GM18499 (cell line): Measurements from ENCODE around the gene GABBR1.
A peak's percentile ranks its signal among the peaks of the same experiment; 100 is the strongest.

Experiments
- ATAC-seq: cut with Tn5 transposase; IDR thresholded peaks from one replicate; pipeline ENCODE4 v1.9.1; 2021; ENCODE audit warnings: moderate number of reproducible peaks; ENCODE audit not compliant: insufficient read depth, unreplicated experiment

Gene GABBR1

DNA sequence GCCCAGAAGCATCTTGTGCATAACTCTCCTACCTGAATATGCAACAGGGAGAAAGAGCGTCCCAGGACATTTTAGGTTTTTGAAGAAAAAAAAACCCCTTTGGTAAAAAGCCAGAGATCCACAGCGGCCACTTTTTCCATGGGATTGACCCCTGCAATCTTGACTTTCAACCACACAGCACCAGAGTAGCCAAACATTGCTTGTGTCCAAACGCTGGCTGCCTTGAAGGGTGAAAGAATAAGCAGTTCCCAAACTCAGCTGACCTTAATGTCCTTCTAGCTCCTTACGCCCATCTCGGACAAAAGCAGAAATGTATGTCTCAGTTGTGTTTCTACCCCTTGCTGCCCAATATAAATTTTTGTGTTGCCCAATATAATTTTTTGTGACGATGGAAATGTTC, 22.7 kb upstream of the GABBR1 start:
- no peak for ATAC-seq

DNA sequence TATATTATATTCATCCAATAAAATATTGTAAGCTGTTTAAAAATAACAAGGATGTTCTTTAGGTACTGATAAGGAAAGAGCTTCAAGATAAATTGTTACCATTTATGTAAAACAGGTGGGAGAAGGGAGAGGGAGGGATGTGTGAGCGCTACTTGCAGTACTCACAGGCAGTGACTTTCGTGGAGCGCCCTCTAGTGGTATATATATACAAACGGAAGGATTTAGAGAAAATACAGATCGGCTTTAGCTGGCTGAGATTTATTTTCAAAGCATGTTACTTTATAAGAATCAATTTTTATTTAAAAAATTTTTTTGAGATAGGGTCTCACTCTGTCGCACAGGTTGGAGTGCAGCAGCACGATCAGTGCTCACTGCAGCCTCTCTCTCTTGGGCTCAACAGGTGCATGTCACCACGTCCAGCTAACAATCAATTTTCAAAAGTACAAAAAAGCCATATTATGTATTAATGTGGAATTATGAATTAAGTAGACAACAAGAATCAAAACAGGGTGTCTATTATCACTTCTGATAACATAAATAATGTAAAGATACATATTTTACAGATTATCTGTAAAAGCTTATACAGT, 20.6 kb upstream of the GABBR1 start:
- ATAC-seq, result no peak

DNA sequence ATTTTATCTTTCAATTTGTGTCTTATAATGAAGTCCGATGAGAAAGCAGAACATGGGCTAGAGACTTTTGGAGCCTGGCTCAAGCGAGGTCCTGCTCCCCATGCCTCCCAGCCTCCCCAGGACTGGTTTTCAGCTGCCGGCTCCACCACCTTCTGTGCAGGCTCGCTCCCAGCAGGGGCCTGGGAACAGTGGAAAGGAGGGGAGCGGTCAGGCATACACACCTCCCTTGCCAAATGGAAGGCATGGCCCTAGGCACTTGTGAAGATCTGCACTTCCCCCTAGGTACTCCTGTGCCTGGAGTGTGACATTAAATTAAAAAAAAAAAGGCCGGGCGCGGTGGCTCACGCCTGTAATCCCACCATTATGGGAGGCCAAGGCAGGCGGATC, 19.2 kb upstream of the GABBR1 start:
- no peak for ATAC-seq

DNA sequence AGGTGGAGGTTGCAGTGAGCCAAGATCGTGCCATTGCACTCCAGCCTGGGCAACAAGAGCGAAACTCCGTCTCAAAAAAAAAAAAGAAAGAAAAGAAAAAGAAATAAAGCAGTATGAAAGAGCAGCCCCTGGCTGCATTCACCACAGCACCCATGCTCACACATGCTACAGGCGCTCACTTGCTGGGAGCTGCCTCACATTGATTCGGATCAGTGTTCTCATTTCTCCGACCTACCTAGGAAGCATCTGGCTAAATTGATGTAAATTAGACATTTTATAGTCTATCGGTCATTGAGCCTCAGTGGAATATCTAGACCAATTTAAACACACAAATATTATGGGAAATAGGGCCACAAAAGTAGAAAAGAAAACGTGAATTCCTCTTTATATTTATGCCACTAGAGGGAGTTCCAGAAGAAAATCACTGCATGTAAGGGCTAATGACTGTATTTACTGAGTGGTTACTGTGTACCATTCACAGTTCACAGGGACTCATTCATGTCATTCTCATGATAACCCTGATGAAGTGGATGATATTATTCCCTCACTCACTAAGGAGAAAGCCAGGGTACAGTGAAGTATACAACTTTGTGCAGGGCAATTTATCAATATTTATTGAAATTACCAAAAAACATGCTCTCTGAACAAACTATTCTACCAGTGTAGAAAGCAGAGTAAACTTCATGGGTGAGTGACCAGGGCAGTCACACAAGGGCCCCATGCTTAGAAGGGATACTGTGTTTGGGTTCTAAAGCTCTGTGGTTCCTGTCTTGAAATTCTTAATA, 18.6 kb upstream of the GABBR1 start:
- ATAC-seq, result no peak

DNA sequence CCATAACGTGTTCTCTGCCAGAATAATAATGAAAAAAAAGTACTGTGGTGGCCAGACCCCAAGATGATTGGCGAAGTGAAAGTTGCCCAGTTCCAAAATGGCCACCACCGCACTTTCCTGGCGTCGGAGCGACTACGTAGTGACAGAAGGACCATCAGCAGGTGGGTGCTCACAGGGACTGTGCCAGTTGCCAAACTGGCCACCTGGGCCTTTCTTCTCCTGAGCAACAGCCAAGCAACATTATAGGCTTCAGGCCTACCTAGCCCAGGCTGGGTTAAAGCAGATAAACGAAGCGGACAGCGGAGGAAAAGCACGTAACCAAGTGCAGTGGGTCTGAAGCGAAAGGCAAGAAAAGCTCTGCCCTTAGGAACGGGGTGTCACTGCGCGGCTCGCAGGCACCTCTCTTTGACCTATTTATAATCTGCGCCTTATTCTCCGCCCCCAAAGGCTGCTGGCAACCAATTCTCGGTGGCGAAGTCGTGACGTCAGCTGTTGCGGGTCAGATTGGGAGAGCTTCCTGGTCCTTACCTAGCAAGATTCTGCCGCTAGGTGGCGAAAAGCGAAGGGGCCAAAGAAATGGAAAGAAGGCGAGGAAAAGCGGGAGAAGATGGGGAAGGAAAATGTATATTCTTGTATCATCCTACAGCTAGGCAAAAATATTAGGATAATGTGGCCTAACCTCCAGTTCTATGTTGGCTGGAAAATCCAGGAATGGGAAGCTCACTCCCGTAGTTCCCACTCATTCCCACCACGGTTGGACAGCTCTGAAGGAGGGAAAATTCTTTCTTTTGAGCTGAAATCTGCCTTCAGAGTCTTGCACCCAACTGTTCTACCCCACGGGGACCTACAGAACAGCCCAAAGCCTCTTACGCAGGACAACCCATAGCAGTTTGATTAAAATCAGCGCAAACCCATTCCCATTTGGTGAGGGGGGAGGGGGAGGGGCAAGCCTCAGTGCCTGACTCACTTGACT, 17.0 kb upstream of the GABBR1 start:
- peak; percentile 91 for ATAC-seq

DNA sequence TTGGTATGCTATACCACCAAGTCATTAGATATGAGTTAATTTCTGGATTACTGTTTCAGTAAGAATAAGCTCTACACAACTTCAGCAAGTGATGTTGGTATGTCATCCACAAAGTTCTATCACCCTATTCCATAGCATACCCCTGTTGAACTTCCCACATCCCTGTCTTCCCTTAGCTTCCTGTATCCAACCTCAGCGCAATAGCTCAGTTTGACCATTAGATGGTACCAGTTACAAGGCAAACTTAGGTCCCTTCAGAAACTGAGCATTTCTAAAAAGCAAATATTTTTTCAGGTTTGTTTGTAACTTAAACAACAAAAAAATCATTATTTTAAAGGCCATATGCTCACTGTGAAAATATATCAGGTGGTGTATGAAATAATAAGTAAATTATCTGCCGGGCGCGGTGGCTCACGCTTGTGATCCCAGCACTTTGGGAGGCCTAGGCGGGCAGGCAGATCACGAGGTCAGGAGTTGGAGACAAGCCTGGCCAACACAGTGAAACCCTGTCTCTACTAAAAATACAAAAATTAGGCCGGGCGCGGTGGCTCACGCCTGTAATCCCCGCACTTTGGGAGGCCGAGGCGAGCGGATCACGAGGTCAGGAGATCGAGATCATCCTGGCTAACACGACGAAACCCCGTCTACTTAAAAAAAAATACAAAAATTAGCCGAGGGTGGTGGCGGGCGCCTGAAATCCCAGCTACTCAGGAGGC, 15.1 kb upstream of the GABBR1 start:
- ATAC-seq, result no peak

DNA sequence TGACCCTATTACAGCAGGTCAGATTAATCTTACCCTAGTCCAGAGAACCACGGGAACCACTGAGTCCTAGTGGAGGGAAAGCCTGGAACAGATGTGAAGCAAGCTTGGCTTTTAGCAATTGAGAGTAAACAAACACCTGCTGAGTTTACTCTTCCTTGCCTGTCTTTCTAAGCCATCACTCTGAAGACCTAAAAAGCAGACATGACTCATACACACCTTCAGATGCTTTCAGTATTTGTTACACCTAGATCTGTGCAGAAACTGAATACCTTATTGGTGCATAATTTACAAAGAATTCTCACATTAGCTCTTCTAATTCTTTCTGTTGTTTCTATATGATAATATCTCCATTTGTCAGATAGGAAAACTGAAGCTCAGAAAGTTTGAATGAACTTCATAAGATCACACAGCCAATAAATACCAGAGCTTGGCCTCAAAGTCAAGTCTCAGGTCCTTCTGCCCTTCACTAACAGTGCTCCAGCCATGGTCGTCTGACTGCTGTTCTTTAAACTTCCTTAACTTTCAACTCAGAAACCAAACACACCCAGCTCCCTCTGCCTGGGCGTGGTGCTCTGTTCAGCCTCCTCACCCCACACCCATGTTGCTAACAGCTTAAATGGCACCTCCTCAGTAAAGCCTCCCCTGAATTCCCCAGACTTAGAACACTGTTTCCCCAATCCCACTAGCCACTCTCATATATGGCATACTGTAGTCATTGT, 8.6 kb upstream of the GABBR1 start:
- ATAC-seq, result no peak

DNA sequence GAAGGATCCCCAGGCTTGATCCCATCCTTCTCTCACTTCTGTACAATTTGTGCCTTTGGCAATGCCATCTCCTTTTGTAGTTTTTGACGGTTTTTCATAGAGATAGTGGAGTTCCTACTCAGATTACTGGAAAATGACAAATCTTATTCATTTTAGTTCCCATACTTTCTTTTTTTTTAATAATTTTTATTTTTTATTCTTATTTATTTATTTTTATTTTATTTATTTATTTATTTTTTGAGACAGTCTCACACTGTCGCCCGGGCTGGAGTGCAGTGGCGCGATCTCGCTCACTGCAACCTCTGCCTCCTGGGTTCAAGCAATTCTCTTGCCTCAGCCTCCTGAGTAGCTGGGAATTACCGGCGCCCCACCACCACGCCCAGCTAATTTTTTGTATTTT, 4.3 kb upstream of the GABBR1 start:
- no peak for ATAC-seq

DNA sequence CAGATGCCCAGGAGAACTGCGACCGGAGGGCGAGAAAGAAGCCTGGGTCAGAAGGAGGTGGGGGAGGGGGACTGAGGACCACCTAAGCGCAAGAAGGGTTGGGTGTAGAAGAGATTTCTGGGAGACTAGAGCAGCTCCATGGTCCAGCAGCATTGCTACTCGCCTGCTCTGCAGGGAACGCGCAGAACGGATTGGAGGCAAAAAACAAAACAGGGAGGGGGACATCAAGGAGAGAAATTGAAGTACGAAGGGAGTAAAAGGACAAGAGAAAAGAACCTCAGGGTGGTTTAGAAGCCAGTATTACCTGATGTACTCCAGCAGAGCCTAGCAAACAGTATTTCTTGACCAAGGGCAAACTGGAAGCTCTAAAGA, 537 bp upstream of the GABBR1 start:
- no peak for ATAC-seq

DNA sequence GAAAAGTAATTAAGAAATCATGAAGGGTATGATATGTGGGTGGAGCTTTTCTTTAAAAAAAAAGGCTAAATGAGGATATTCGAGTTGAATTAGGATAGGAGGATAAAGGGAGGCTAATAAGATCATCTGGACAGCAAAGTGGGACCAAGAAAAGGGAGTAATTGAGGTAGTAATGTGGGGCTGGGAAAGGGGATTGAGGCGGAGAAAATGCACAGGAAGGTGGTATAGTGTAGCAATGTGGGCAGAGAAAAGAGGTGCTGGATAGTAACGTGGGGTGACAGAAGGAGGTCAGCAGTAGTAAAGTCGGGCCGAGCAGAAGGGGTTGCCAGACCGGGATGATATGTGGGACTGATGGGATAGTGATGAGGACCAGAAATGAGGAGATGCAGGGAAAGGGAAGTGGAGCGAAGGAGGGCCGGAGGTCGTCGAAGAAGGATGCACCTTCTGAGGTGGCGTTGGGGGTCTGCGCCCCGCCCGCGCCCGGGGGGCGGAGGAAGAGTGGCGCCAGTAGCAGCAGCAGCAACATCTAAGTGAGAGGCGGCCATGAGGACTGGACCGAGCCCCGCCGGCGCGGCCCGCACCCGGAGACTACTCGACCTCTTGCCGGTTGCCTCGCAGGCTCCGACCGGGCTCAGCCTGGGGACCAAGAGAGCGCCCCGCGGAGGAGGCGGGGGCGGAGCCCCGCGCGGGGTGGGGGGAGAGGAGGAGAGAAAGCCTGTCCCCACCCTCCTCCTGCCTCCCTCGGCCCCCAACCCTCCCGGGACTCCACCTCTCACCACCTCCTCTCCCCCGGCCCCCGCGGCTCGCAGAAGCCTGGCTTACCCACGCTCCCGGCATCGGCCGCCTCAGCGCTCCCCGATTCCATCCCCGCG, 887 bp downstream of the GABBR1 start:
- no peak for ATAC-seq

DNA sequence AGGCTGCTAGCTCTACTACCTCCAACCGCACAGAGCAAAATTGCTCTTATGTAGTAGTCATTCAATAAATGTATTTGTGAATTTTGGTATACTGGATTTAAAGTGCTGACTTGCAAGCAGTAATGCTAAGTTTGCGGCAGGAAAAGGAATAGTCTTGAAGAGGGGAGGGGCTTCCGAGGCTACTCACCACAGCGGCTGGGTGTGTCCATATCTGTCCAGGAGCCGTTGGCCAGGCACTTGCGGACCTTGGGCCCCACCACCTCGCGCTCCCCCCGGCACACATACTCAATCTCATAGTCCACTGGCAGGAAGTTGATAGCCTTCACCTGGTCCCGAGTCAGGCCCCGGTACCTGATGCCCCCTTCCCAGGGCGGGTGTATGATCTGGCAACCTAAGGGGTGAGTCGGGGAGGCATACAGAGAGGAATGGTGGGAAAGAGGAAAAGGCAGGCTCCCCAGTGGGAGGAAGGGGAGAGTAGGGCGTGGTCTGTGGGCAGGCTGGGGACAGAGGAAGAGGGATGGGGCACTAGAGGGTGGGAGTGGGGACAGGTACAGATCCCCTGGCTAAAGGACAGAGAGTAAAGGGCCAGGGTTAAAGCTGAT, 1.7 kb downstream of the GABBR1 start:
- no peak for ATAC-seq

DNA sequence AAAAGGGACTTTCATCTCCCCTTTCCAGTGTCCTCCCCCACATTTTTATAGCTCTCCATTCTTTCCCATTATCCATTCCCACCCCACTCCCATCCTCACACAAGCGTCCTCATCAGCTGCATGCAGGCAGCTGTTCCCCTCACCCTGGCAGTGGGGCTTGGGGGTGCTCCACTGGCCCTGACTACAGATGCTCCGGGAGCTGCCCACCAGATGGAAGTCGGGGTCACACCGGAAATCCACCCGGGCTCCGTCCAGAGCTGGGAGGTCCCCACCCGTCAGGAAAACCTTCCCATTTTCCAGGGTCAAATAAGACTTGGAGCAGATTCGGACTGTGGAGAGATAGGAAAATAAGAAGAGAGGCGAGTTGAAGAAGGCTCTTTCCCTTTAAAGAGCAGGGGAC, 2.7 kb downstream of the GABBR1 start:
- no peak for ATAC-seq

DNA sequence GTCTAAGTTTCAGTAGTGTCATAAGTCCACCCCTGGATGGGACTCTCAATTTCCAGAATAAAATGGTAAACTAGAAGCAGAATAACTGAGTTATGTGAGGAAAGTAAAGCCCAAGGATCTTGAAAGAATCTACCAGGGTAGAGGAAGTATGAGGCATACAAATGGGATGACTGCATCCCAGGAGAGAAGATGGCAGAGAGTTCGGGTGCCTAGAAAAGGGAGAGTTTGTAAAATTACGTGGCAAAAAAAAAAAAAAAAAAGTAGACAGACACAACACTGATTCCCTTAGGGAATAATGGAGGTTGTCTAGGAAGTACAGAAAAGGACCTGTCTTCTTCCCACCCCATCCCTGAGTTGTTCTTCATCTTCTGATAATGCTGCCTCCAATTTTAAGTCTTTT, 3.4 kb downstream of the GABBR1 start:
- no peak for ATAC-seq

DNA sequence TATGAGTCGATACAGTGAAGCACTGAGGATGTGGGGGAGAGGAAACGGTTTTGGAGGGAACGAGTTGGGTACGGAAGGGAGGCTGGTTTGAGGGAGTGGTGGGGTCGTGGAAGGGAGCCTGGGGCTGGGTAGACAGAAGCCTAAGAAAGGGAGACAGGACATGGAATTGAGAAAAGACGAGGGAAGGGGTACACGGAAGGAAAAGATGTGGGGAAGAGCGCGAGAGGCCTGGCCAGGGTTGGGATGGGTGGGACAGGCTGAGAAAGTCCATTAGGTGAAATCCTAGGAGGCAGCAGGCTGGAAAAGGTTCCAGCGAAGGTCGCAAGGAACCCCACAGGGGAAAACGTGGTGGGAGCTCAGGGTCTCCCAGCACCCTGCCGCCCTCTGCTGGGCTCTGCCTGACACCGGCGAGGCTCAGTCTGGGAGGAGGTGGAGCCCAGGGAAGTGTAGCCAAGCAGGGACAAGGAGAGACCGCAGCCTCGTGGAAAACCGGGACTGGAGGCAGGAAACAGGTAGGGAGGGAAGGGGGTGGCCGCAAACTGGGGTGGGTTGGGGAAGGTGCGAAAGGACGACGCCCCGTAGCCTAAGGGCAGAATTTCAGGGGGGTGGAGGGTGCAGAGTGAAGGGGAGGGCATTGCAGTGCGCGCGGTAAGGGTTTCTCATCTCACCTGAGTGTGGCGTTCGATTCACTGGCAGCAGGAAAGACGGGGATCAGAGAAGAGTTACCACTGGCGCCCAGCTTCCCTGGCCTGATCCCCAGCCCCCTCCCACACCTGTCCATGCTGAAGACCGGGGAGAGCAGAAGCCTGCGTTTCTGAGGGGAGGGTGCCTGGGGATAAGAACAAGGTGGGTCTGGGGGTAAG, 4.3 kb downstream of the GABBR1 start:
- ATAC-seq, result no peak

DNA sequence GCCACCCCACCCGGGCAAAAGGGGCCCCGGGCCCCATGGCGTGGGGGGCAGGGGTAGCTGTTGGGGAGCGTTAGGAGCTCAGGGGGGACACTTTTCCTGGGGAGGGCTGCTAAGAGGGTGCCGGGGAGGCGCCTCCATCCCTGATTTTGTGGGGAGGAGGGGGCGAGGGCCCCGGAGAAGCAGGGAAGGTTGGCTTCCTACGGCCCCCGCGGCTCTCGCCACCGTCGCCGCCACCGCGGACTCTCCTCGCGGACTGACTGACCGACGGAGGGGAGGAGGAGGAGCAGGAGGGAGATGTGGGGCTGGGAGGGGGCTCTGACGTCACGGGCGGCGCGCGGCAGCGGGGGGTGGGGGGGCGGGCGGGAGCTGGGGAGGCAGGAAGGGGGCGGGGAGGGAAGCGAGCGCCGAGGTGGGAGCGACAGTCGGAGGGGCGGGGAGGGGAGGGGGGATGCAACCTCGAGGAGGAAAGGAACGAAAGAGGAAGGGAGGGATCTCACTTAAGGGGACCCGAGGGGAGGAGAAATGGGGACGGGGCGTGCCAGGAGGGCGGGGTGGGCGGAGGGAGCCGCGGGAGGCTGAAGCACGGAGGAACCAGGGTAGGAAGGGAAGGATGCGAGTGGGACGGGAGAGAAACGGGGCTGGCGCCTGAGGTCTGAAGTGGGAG, 5.1 kb downstream of the GABBR1 start:
- ATAC-seq, result no peak

DNA sequence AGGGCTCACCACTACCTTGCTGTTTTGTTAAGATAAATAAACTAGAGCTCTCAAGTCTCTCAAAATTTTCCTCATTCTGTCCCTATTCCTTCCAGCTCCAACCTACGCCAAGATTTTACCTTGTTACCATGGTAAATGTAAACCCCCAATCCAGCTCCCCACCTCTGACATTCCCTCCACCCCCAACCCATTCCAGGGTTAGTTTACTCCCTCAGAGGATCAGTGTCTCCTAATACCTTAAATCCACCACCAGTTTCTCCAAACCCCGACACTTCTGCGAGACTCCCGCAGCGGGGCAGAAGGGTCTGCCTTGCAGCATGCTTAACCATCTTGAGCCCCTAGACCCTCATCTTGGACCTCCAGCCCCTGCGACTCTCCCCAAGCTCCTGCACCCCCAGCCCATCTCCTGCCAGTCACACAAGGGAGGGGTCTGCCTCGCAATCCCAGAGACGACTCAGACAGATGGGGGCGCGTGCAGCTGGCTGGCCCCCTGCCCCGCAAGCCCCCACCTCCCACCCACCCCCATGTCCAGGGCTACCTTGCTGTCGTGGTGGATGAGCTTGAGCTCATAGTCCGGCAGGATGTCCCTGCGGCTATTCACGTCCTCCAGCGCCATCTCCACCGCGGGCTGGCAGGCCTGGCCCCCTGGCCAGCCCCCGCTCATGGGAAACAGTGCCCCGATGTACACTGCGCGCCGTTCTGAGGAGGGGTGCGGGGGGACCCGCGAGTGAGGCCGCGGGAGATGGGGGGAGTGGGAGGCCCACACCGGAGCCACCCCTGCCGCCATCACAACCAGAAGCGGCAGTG, 5.8 kb downstream of the GABBR1 start:
- ATAC-seq, result no peak
